RWPE2 (cell line): ENCODE results near the gene CACNB1.
A peak's percentile ranks its signal among the peaks of the same experiment; 100 is the strongest.

Experiments used
- ATAC-seq: fragments of 200-7000 bp; cut with Tn5 transposase; 3 replicates; pipeline ENCODE4 v1.9.1; 2021; ENCODE audit warnings: low read depth
- DNase-seq: peaks from one replicate; pipeline ENCODE4 v3.0.0-alpha.2; 2020; ENCODE audit warnings: low spot score
- H3K27ac ChIP-seq: fragments of 450-650 bp; 2 replicates; pipeline ENCODE4 v1.5.1; 2017; ENCODE audit warnings: mild to moderate bottlenecking; ENCODE audit not compliant: poor library complexity, severe bottlenecking
- H3K27me3 ChIP-seq: fragments of 250-450 bp; sonication (Bioruptor Pico); 2 replicates; pipeline ENCODE4 v1.5.1; 2021; ENCODE audit warnings: mild to moderate bottlenecking, moderate library complexity; ENCODE audit not compliant: insufficient read depth, poor library complexity, severe bottlenecking
- H3K36me3 ChIP-seq: fragments of 250-450 bp; sonication (Bioruptor Pico); 2 replicates; pipeline ENCODE4 v1.5.1; 2020; ENCODE audit warnings: low read depth, mild to moderate bottlenecking, moderate library complexity
- H3K4me1 ChIP-seq: fragments of 250-450 bp; sonication (Bioruptor Pico); 2 replicates; pipeline ENCODE4 v1.5.1; 2021; ENCODE audit warnings: mild to moderate bottlenecking, moderate library complexity; ENCODE audit not compliant: insufficient read depth, poor library complexity, severe bottlenecking
- H3K4me3 ChIP-seq: fragments of 250-450 bp; sonication (Bioruptor Pico); 2 replicates; pipeline ENCODE4 v1.5.1; 2021; ENCODE audit warnings: mild to moderate bottlenecking, moderate library complexity; ENCODE audit not compliant: severe bottlenecking
- H3K9me3 ChIP-seq: fragments of 250-450 bp; sonication (Bioruptor Pico); 2 replicates; pipeline ENCODE4 v1.5.1; 2021; ENCODE audit warnings: mild to moderate bottlenecking, moderate library complexity; ENCODE audit not compliant: severe bottlenecking
- CTCF ChIP-seq: fragments of 450-650 bp; IDR thresholded peaks from one replicate; pipeline ENCODE4 v1.5.1; 2017; ENCODE audit warnings: mild to moderate bottlenecking, moderate library complexity; ENCODE audit not compliant: poor library complexity, severe bottlenecking

The CACNB1 gene

GRCh38 chr17:39222866-39223834 is 25.7 kb upstream of the CACNB1 start:
- ATAC-seq (peak; percentile 44; the same call in 2 of the 3 replicates), DNase-seq (no peak)
- Histone ChIP-seq H3K27me3 (peaks cover 11% of the 10 kb centered on the region), H3K4me3 (no peak overlapping the region), H3K36me3 (no peaks in the 10 kb centered on the region), H3K4me1 (no peaks in the 10 kb centered on the region), H3K9me3 (no peaks in the 10 kb centered on the region), H3K27ac (no peak overlapping the region)
- no peak for TF ChIP-seq CTCF

GRCh38 chr17:39222151-39222550 is 24.7 kb upstream of the CACNB1 start:
- TF ChIP-seq CTCF, result no peak
- no peak overlapping the region for H3K4me3 ChIP-seq
- H3K27me3 ChIP-seq, result peaks cover 11% of the 10 kb centered on the region
- H3K4me1 ChIP-seq, result no peaks in the 10 kb centered on the region
- H3K36me3 ChIP-seq, result no peaks in the 10 kb centered on the region
- ATAC-seq (no peak), DNase-seq (no peak)
- no peak overlapping the region for H3K27ac ChIP-seq
- no peaks in the 10 kb centered on the region for H3K9me3 ChIP-seq

GRCh38 chr17:39221572-39221971 is 24.1 kb upstream of the CACNB1 start:
- no peaks in the 10 kb centered on the region for H3K9me3 ChIP-seq
- DNase-seq (no peak), ATAC-seq (no peak)
- H3K27ac ChIP-seq, result no peak overlapping the region
- H3K4me3 ChIP-seq, result no peak overlapping the region
- H3K27me3 ChIP-seq, result peaks cover 11% of the 10 kb centered on the region
- no peaks in the 10 kb centered on the region for H3K4me1 ChIP-seq
- no peaks in the 10 kb centered on the region for H3K36me3 ChIP-seq
- no peak for TF ChIP-seq CTCF

GRCh38 chr17:39219647-39220154 is 22.2 kb upstream of the CACNB1 start:
- Histone ChIP-seq H3K4me3 (no peak overlapping the region), H3K27ac (no peak overlapping the region), H3K36me3 (no peaks in the 10 kb centered on the region), H3K27me3 (no peaks in the 10 kb centered on the region), H3K4me1 (no peaks in the 10 kb centered on the region), H3K9me3 (no peaks in the 10 kb centered on the region)
- no peak for DNase-seq
- no peak for ATAC-seq
- no peak for TF ChIP-seq CTCF

- TF ChIP-seq CTCF, result no peak
- H3K4me1 ChIP-seq, result no peaks in the 10 kb centered on the region
- no peak for ATAC-seq
- no peaks in the 10 kb centered on the region for H3K36me3 ChIP-seq
- DNase-seq, result no peak
- no peak overlapping the region for H3K4me3 ChIP-seq
- H3K27ac ChIP-seq, result no peak overlapping the region
- no peaks in the 10 kb centered on the region for H3K9me3 ChIP-seq
- no peaks in the 10 kb centered on the region for H3K27me3 ChIP-seq
Measured at GRCh38 chr17:39218906-39219305, 21.4 kb upstream of the CACNB1 start.
